OCI-M2 (cell line): ENCODE data around the gene KIF26A.

Experiments used
- DNase-seq: peaks from one replicate; lab custom pipeline; 2025; ENCODE audit not compliant: unreplicated experiment; lab: John Stamatoyannopoulos, UW

KIF26A gene

GRCh38 chr14:104112113-104112505 is 26.3 kb upstream of the KIF26A start:
- DNase-seq: no peak

DNA sequence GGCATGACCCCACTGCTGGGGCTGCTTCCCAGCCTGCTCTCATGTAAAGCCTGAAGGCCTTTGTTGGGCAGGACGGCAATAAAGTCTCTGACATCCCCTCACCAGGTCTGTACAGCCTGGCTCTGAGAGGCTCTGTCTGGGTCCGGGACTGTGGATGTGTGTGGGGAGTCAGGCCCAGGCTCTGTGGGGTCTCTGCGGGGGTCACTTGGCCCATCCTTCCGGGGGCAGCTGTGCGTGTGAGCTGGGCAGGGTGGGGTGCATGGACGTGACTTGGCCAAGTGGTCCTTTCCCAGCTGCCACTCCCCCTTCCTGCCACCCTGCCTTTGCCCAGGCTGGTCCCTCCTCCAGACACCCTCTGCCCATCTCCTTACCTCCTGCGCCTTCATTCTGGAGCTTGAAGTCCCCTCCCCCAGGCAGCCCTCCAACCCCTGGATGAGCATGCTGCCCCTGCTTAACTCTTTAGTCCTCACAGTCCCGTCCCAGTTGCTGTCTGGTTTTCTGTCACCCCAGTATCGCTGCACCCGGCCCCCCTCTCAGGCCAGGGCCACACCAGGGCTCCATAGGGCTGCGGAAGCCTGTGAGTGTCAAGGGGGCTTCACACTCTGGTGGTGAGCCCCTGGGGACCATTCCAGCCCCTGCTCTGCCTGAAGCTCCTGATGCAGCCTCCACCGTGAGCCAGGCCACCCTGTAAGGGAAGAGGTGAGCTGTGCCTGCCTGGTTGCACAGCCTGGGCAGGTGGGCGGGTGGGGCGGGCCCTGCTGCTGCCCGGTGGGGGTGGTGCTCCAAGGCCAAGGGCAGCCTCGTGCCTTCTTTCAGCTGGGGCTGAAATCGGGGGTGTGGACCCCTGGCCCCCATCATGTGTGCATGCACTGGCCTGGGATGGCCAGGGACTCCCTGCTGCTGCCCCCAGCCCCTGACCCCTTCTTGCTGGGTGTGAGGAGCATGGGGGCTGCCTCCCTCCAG is 25.5 kb upstream of the KIF26A start:
- DNase-seq: no peak

DNA sequence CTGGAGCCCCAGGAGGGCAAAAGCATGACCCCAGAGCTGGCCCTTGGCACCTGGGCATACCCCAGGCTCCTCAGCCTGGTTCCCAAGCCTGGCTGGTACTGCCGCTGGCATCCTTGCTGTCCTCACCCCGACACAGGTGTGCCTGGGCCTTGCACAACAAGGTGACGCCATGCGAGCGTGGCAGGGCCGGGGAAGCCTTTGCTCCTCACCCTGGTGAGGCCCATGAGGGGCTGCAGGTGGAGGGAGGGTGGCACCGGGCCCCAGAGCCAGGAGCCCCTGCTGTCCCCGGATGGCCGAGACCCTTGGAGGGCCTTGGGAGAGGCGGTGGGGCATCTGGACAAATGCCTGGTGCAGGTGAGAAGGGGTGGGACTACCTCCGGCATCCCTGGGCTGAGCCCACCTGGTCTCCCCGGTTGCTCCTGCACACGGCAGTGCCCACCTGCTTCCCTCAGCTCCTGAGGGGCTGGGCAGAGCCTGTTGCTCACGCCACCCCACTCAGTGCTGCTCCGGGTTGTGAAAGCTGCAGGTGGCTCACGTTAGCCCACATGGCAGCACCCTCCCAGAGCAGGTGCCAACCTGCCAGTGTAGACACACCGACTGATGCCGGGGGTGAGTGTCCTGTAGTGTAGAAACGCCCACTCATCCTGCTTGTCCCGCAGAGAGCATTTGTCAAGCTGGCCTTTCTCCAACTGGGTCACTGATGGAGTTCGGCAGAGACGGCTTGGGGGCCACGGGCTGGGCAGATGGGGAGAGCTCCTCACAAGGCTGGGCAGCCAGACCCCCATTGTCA is 24.6 kb upstream of the KIF26A start:
- no peak for DNase-seq

DNA sequence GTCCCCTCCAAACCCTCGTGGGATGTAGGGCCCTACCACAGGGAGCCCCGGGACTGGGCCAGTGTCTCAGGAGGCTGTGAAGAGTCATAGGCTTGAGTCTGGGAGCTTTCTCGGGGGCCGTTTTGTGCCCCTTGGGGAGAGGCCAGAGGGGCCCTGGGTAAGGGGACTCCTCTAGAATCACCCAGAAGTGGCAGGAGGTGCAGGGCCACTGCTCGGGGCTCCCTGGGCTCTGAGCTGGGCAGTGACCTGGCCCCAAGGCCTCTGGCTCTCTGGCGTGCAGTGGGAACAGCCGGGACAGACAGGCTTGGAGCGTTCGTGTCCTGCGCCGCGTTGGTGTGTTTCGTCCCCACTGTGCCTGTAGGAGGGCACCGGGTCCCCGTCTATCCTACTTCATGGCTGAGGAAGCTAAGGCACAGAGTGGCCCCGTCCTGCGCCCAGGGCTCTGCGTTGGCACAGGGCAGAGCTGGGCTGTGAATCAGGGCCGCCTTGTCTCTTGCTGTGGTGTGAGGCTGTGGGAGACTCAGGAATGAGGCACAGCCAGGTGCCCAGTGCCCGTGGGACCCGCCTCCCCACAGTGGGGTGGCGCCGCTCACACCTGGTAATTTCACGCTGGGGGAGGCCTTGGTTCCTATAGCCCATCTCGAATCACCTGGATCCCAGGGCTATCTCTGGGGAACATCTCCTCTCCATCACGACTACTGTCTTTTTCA is 23.8 kb upstream of the KIF26A start:
- DNase-seq: no peak

DNA sequence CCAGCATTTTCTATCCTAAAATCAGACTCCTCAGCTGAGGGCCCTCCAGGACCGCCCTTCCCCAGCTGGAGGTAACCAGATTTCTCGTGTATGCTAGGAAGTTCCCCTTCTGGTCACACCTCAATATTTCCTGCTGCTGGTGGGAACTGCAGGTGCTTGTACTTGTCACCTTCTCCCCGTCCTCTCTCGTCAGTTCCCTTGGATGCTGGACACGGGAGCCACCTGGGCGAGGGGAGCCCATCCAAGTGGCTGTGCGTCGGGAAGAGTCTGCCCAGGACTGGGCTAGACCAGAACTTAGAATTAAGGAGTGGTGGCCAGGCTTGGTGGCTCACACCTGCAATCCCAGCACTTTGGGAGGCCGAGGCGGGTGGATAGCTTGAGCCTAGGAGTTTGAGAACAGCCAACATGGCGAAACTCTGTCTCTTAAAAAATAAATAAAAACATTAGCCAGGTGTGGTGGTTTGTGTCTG is 23.2 kb upstream of the KIF26A start:
- no peak for DNase-seq

DNA sequence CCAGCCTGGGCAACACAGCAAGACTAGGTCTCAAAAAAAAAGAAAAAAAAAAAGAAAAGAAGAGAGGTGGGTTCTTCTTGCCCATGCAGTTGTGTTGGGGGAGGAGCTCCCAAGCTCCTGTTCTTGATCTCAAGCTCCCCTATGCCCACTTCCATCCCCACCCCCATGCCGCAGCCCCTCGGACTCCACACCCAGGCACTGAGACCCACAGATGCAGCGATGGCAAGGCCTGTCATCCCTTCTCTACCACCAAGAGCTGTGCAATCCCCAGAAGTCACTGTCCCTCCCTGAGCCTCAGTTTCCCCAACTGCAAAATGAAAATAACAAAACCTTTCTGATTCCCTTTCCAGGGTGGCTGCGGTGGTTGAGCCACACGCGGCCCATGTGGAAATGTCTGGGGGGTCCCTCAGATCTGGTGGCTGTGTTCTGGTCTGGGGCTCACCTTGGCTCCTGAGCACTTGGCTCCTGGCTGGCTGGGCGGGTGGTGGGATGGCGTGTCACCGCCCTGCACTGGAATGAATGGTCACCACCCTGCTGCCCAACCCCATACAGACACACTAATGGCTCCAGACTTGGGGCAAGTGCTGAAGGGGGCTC is 22.6 kb upstream of the KIF26A start:
- no peak for DNase-seq

GRCh38 chr14:104116288-104116755 is 22.1 kb upstream of the KIF26A start:
- no peak for DNase-seq

DNA sequence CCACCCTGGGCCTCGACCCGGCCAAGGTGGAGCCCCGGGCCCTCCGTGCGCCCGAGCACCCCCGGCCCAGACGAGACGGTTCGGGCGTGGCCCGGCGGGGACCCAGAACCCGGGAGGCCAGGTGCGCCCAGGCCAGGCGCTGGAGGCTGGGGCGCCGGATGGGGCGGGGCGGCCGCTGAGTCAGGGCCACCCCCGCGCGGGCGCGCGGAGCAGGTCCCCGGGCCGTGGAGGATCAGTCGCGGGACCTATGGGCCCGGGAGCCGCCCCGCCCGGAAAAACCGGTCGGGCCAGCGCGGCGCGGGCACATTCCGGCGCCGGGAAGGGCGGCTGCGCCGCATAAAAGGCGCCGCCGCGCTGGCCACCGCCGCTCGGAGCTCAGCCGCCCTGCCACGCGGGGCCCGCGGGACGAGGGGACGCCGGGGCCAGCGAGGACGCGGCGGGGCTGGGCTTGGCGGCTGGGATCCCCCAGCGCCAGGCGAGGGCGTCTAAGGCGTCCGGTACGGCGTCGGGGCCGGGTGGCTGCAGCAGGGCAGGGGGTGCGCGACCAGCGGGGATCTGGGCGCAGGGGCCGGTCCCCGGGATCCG is 21.5 kb upstream of the KIF26A start:
- no peak for DNase-seq

- DNase-seq: no peak
Observed at GRCh38 chr14:104117341-104118005, 20.9 kb upstream of the KIF26A start.

DNA sequence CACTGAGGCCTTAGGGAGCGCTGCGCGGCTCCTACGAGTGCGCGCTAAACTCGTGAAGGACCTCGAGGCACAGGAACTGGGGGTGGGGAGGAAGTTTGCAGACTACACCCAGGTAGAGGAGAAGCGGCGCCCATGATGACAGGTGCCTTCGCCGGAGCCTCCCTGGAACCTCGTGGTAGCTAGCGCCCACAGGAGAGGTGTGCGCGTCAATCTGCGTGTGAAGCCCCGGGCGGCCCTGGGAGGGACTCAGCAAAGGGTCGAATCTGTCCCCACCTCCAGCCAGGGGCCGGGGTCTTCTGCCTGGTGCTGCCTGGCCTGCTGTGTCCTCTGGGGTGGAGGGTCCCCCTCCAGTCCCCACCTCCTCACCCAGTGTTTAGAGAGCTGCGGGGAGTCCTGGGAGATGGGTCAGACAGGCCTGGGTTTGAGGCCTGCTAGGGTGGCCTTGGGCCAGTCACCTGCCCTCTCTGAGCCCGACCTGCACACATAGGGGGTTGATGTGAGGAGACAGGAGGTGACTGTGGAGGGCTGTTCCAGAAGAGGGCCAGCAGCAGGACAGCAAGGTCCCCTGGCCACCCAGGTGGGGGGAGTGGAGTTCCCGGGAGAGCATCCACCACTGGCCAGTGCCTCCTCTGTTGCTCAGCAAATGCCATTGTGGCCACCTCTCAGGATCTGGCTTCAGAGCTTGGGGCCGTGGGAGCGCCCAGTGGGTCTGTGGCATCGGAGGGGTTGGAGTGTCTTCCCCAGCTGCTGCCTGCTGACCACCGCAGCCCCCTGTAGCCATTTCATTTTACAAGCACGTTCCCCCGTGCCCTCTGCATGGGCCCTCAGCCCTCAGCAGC is 20.2 kb upstream of the KIF26A start:
- no peak for DNase-seq

- no peak for DNase-seq
Observed at GRCh38 chr14:104119119-104119487, 19.3 kb upstream of the KIF26A start.

DNA sequence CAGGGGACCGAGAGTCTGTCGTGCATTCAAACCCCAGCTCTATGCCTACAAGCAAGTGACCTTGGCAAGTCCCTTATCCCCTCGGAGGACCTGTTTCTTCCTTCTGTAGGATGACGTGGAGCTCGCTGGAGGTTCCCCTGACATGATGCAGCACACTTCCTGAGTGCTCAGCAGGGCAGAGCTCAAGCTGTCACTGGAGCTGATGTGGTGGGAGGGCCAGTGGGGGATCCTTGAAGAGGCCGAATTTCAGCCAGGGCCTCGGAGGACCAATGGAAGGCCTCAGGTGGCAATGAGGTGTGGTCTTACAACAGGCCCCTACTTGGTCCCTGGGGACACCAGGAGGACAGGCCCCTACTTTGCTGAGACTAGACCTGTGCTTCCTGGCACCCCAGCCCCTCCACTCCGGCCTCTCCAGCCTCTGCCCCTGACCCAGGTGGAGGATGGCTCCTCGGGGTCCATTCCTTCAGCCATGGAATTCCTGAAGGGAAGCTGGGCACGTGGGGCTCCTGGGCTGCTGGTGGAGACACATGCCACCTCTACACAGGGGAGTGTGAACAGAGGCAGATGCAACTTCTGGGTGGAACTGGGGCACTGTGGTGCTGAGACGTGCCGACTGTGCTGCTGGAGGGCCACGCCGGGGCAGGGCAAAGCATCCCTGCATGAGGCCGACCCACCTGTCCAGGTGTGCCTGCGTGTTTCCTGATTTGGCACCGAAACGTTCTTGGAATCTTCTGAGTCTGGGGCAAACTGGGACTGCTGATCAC is 18.7 kb upstream of the KIF26A start:
- DNase-seq: no peak

DNA sequence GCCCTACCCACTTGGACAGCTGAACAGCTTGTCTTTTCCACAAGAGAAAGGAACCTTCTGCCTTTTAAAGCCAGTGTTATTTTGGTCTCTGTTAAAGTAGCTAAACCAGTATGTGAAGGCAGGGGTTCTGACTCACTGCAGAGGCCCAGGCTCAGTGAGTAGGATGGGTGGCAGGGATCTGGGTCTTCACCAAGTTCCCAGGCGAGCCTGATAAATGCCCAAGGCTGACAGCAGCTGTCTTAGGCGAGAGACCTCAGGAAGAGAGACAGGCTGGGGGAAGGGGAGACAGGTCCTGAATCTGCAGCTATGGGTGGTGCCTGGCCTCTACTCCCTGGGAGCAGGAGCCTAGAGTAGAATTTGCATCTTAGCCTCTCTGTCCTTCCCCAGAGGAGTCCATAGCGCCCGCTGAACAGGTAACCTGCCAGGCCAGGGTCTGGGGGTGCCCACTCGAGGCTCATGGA is 18.1 kb upstream of the KIF26A start:
- no peak for DNase-seq

DNA sequence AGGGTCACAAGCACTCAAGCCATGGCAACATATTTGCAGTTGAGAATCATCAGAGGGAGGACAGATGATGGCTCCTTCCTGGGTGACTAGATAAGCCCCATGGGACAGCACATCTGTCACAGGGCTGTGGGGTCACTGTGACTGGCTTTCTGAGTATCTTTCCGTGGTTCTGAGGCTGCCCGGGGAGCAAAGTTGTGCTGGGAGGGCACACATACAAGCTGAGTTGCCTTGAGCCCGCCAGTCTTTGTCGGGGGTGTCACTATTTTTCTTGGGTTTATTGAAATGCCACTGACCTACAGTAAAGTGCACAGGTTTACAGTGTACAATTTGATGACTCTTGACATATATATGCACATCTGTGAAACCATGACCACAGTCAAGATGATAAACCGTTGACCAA is 17.2 kb upstream of the KIF26A start:
- no peak for DNase-seq

DNA sequence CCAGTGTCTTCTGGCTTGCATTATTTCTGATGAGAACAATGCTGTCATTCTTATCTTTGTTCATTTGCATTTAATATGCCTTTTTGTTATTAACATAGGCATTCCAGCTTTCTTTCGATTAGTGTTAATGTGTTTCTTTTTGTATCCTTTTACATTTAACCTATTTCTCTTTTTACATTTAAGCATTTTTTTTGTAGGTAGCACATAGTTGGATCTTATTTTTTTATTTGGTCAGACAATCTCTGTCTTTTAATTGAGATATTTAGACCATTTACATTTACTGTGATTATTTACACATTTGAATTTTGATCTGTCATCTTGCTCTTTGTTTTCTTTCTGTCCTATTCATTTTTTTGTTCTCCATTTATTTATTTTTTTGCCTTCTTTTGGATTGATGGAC is 14.5 kb upstream of the KIF26A start:
- no peak for DNase-seq

- DNase-seq: no peak
Observed at GRCh38 chr14:104125011-104125410, 13.4 kb upstream of the KIF26A start.

- no peak for DNase-seq
Observed at GRCh38 chr14:104126753-104127152, 11.6 kb upstream of the KIF26A start.

DNA sequence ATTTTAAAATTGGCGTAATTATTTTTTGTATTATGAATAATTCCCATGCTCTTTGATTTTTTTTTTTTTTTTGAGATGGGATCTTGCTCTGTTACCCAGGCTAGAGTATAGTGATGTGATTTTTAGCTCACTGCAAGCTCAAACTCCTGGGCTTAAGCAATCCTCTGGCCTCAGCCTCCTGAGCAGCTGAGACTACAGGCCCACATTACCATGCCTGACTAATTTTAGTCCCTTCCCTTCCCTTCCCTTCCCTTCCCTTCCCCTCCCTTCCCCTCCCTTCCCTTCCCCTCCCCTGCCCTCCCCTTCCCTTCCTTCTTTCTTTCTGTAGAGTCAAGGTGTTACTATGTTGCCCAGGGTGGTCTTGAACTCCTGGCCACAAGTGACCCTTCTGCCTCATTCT is 9.4 kb upstream of the KIF26A start:
- no peak for DNase-seq
